HTR-8/SVneo (cell line): ENCODE measurements around the gene AKR1B15.
"Not testable (repeated sequence)": the region's sequence is repeated elsewhere in the genome, so short reads cannot be mapped to it uniquely, and the experiment has no call there.

Source experiments
- DNase-seq: peaks from one replicate; pipeline ENCODE4 v3.0.0; 2011; ENCODE audit warnings: low spot score, mixed read lengths; ENCODE audit not compliant: insufficient read length
- FAIRE-seq: peaks from 2 replicates; lab custom pipeline; 2011; peaks lifted over from hg19 to GRCh38; lab: Jason Lieb, UNC

The AKR1B15 gene

GRCh38 chr7:134557391-134557790, 8.5 kb downstream of the AKR1B15 start:
- DNase-seq: no peak
- FAIRE-seq: no peak

- DNase-seq: no peak
- FAIRE-seq: no peak
Measured at GRCh38 chr7:134558370-134558769, 9.5 kb downstream of the AKR1B15 start.

GRCh38 chr7:134561616-134562015, 12.7 kb downstream of the AKR1B15 start:
- DNase-seq, FAIRE-seq: not testable (repeated sequence)

- FAIRE-seq: no peak
- no peak for DNase-seq
Measured at GRCh38 chr7:134562136-134562535, 13.2 kb downstream of the AKR1B15 start.

DNA sequence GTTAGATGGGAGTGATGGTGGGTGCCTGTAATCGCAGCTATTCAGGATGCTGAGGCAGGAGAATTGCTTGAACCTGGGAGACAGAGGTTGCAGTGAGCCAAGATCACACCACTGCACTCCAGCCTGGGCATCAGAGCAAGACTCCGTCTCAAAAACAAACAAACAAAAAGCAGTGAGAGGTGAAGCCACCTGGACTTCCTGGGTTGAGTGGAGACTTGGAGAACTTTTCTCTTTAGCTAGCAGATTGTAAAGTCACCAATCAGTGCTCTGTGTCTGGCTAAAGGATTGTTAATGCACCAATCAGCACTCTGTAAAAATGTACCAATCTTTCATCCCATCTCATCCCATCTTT, 14.5 kb downstream of the AKR1B15 start:
- DNase-seq, FAIRE-seq: not testable (repeated sequence)

DNA sequence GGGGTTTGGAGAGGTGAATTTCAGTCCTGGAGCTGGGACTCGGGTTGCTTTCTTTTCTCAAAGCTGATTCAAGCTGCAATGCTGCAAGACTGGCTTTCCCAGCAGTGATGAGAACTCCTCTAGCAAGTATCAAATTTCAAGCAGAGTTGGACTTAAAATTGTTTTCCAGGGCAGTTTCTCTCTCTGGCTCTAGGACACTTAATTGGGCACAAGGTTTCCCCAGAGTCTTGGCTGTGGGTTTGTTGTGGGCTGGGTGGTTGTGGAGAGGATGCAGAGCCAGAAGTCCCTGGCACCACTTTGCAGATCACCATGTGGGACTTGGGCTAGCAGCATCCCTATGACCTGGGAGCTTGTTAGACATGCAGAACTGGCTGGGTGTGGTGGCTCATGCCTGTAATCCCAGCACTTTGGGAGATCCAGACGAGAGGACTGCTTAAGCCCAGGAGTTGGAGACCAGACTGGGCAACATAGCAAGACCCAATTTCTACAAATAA, 16.8 kb downstream of the AKR1B15 start:
- DNase-seq: no peak
- FAIRE-seq: no peak

- FAIRE-seq (no peak), DNase-seq (no peak)
Measured at GRCh38 chr7:134567368-134567767, 18.5 kb downstream of the AKR1B15 start.

DNA sequence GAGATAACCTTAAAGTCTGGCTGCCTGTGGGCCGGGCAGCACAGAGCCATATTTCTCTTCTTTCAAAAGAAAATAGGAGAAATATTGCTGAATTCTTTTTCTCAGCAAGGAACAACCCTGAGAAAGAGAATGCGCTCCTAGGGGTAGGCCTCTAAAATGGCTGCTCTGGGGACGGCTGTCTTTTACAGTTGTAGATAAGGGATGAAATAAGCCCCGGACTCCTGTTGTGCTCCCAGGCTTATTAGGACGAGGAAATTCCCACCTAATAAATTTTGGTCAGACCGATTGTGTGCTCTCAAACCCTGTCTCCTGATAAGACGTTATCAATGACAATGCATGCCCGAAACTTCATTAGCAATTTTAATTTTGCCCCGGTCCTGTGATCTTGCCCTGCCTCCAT, 21.1 kb downstream of the AKR1B15 start:
- FAIRE-seq, DNase-seq: not testable (repeated sequence)

DNA sequence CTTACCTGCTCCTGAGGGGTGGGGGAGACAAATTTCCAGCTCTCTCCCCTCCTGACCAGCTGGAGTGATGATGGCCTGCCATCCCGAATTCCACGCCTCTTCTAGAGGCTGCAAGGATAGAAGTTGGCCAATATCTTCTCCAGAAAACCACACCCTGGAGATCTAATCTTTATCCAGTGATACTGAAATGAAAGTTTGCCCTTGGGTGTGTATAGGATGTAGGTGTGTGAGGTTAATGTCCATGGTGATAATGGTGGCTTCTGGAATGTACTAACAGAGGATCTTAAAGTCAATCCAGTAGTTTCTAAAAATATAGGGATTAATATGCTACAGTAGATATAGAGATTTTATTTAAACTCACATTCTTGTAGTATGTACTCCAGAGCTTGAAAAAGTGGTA, 22.2 kb downstream of the AKR1B15 start:
- DNase-seq (no peak), FAIRE-seq (no peak)

DNA sequence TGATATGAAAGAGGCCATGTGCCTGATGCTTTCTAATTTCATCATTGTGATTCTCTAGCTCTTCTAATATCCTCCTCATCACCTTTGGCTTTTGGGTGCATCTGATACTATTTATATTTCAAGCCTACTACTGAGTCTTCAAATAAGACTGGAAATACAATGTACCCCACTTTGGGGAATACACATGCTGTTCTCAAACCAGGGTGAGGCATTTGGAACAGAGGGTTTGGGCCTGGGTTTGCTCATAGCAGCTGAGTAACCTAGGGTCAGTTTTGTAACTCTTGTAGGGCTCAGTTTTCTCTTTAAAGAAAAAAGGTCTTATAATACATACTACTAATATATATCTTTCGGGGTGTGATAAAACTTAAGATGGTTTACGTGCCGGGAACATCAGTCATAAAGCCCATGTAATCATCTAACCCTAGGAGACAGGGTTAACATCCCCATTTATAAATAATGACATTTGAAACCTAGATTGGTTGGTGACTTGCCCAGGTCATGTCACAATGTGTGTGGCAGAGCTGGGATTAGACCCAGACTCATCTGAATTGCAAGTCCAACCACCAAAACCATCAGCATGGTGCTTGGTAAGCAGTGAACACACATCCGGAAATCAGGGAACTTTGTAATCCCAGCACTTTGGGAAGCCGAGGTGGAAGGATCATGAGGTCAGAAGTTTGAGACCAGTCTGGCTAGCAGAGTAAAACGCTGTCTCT, 23.0 kb downstream of the AKR1B15 start:
- DNase-seq (no peak), FAIRE-seq (no peak)

DNA sequence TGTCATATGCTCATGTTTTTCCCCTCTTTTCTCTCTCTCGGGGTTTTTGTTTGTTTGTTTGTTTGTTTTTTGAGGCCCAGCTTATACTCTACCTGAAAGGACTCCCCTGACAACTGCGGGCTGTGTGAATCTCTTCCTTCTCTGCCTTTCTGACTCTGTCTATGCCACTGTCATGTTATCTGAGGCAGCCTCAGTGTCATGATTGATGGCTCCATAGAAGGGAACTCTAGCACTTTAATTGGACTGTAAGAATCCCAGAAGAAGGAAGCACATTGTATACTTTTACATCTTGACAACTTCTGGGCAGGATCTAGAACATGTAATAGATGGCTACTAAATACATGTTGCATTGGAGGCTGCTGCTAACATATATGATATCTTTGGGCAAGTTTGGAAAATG, 25.4 kb downstream of the AKR1B15 start:
- FAIRE-seq (no peak), DNase-seq (no peak)

- FAIRE-seq (no peak), DNase-seq (no peak)
Measured at GRCh38 chr7:134584290-134584689, 35.4 kb downstream of the AKR1B15 start.

DNA sequence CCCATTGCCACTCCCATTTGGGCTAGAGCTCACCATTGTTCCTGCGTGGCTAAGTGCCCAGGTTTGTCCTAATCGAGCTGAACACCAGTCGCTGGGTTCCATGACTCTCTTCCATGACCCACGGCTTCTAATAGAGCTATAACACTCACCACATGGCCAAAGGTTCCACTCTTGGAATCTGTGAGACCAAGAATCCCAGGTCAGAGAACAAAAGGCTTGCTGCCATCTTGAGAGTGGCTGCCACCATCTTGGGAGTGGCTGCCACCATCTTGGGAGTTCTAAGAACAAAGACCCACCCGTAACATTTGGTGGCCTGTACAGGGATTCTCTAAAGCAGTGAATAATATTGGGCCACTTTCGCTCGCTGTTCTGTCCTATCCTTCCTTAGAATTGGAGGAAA, 37.0 kb downstream of the AKR1B15 start:
- no peak for DNase-seq
- FAIRE-seq: no peak

DNA sequence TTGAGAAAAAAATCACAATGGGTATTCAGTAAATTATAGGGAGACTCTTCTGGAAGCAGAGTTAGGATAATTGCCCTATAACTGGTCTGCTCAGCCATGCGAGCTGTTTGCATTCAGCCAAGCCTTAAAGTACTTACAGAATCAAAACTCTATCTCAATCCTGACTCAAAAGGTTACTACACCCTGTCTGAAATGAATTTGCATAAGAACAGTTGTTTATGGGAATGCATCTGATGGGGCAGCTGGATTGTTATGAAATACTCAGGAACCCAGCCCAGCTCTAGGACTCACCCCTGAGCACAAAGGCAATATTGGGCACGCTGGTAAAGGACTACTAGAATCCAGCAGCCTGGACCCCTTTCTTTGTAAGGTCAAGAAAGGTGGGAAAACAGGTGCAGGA, 38.8 kb downstream of the AKR1B15 start:
- FAIRE-seq (no peak), DNase-seq (no peak)

GRCh38 chr7:134589491-134589941, 40.6 kb downstream of the AKR1B15 start:
- DNase-seq (no peak), FAIRE-seq (no peak)

GRCh38 chr7:134593530-134594392, 44.9 kb downstream of the AKR1B15 start:
- DNase-seq (peak; percentile 3), FAIRE-seq (no peak)

GRCh38 chr7:134594877-134595276, 46.0 kb downstream of the AKR1B15 start:
- no peak for DNase-seq
- FAIRE-seq: no peak

DNA sequence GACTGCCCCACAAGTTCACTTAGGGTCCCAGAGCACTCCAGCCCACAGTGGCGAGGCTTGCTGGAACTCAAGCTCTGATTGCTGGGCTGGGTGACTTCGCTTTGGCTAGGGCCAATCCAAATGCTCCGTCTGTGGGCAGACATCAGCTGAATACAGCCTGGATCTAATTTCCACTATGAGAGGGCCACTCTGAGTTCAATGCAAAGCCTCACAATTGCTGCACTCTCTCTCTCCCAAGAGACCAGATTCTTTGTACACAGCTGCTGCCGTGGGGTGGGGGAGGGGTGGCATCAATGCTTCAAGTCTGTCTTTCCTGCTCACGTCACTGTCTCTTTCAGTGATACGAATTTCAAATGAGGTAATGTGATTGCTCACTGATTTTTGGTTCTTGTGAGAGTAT, 50.5 kb downstream of the AKR1B15 start:
- no peak for FAIRE-seq
- no peak for DNase-seq

DNA sequence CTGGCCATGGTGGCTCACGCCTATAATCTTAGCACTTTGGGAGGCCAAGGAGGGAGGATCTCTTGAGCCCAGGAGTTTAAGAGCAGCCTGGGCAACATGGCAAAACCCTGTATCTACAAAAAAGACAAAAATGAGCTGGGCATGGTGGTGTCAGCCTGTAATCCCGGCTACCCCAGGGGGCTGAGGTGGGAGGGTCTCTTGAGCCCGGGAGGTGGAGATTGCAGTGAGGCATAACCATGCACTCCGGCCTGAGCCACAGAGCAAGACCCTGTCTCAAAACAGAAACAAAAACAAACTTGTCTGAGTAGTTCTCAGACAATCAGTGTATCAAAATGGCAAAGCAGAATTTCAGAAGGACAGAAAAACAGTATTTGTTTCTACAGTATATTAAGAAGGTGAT, 52.5 kb downstream of the AKR1B15 start:
- FAIRE-seq (no peak), DNase-seq (no peak)

- no peak for DNase-seq
- no peak for FAIRE-seq
Measured at GRCh38 chr7:134602881-134603451, 54.1 kb downstream of the AKR1B15 start.
